HCT116 (cell line): Measurements from ENCODE around the gene FANCG. TPM values are rescaled to one million over a fixed set of nuclear protein-coding genes. Genes with fewer than 3 reads are reported as not detected.

ENCODE experiments used
- ATAC-seq: fragments of 200-7000 bp; cut with Tn5 transposase; 2 replicates; pipeline ENCODE4 v1.9.1; 2020; ENCODE audit warnings: mild to moderate bottlenecking, moderate library complexity
- BruUV-seq: library from RNA; stranded (reverse); fragments of 400-500 nt; replicated peaks from 2 replicates; lab custom pipeline; 2021; lab: Mats Ljungman, UMichigan
- CTCF ChIA-PET: fragments of 300-600 bp; sonication (Branson Sonifier 250); formaldehyde crosslinking; loops from one replicate; lab custom pipeline; 2021; ENCODE audit warnings: antibody characterized with exemption; lab: Charles Lee
- POLR2A ChIA-PET: fragments of 300-600, 350-600 bp; sonication (Branson Sonifier 250); formaldehyde crosslinking; loops from one replicate; lab custom pipeline; 2021; ENCODE audit warnings: antibody characterized with exemption; lab: Charles Lee
- RAD21 ChIA-PET, 2 experiments: fragments of 300-600 bp; sonication (Branson Sonifier 250); formaldehyde crosslinking; loops; one replicate each; lab custom pipeline; 2023; ENCODE audit warnings: low total read pairs in 2 of 2; ENCODE audit not compliant: uncharacterized antibody in 2 of 2, unreplicated experiment in 2 of 2, low non-redundant PET in 1 of 2; lab: Charles Lee
- DNase-seq: peaks from one replicate; pipeline ENCODE4 v3.0.0-alpha.2; 2010; ENCODE audit warnings: low read depth, low spot score
- H2AFZ ChIP-seq: fragments of 200-600 bp; shearing (Covaris generic), sonication (generic); 2 replicates; pipeline ENCODE4 v1.6.1; 2017; ENCODE audit warnings: low read depth, mixed run types, mixed read lengths, antibody characterized with exemption, low read length; ENCODE audit not compliant: poor library complexity, severe bottlenecking
- H3K27ac ChIP-seq: 2 replicates; pipeline ENCODE4 v1.5.1; 2012; ENCODE audit warnings: low read depth, low read length
- H3K27me3 ChIP-seq: fragments of 200-600 bp; sonication (generic); 2 replicates; pipeline ENCODE4 v1.6.1; 2016; ENCODE audit warnings: mixed run types, low read length, mixed read lengths; ENCODE audit not compliant: insufficient read depth
- H3K36me3 ChIP-seq, 2 experiments: fragments of 200-500 bp in 1 of 2; fragments of 200-600 bp in 1 of 2; sonication (Bioruptor generic) in 1 of 2; sonication (generic) in 1 of 2; 2 replicates each; pipeline versions ENCODE4 v1.5.1 to v1.6.1; 2014 to 2016; ENCODE audit warnings: low read length in 2 of 2, inconsistent platforms in 1 of 2, mixed read lengths in 1 of 2, mixed run types in 1 of 2; ENCODE audit not compliant: insufficient read depth in 2 of 2, control insufficient read depth in 1 of 2
- H3K4me1 ChIP-seq, 2 experiments: fragments of 200-600 bp in 1 of 2; sonication (generic) in 1 of 2; 2 replicates each; pipeline versions ENCODE4 v1.5.1 to v1.6.1; 2012 to 2017; ENCODE audit warnings: low read length in 2 of 2, inconsistent platforms in 1 of 2, mild to moderate bottlenecking in 1 of 2, mixed read lengths in 1 of 2, mixed run types in 1 of 2, moderate library complexity in 1 of 2; ENCODE audit not compliant: insufficient read depth in 2 of 2, control insufficient read depth in 1 of 2
- H3K4me2 ChIP-seq: fragments of 200-600 bp; sonication (generic); 2 replicates; pipeline ENCODE4 v1.6.1; 2017; ENCODE audit warnings: mixed run types, low read length, mixed read lengths
- H3K4me3 ChIP-seq, 2 experiments: fragments of 200-600 bp in 1 of 2; sonication (generic) in 1 of 2; replicated peaks in 1 of 2; 2 replicates each; pipeline ENCODE4 v1.5.1; 2011 to 2016; ENCODE audit warnings: low read length in 2 of 2, control low read depth in 1 of 2, low read depth in 1 of 2, mild to moderate bottlenecking in 1 of 2, mixed read lengths in 1 of 2, mixed run types in 1 of 2
- H3K79me2 ChIP-seq: fragments of 200-600 bp; sonication (generic); 2 replicates; pipeline ENCODE4 v1.6.1; 2017; ENCODE audit warnings: mild to moderate bottlenecking, mixed run types, low read length, moderate library complexity, mixed read lengths; ENCODE audit not compliant: insufficient read depth
- H3K9ac ChIP-seq: fragments of 200-600 bp; sonication (generic); 2 replicates; pipeline ENCODE4 v1.6.1; 2016; ENCODE audit warnings: low read length, mixed read lengths
- H3K9me2 ChIP-seq: fragments of 200-600 bp; sonication (generic), shearing (Covaris generic); 2 replicates; pipeline ENCODE4 v1.6.1; 2017; ENCODE audit warnings: mixed run types, mild to moderate bottlenecking, moderate library complexity; ENCODE audit not compliant: insufficient read depth
- H3K9me3 ChIP-seq, 2 experiments: fragments of 200-500 bp in 1 of 2; fragments of 200-600 bp in 1 of 2; sonication (Bioruptor generic) in 1 of 2; sonication (generic) in 1 of 2; 2 replicates each; pipeline ENCODE4 v1.6.1; 2014 to 2017; ENCODE audit warnings: low read length in 2 of 2, mixed read lengths in 2 of 2, inconsistent platforms in 1 of 2, low read depth in 1 of 2, mild to moderate bottlenecking in 1 of 2, mixed run types in 1 of 2, moderate library complexity in 1 of 2; ENCODE audit not compliant: control insufficient read depth in 1 of 2, insufficient read depth in 1 of 2
- H4K20me1 ChIP-seq: fragments of 200-600 bp; sonication (generic), shearing (Covaris generic); 2 replicates; pipeline ENCODE4 v1.6.1; 2017; ENCODE audit warnings: mixed run types, mild to moderate bottlenecking, moderate library complexity; ENCODE audit not compliant: insufficient read depth
- CBX3 ChIP-seq: IDR thresholded peaks from 2 replicates; pipeline ENCODE4 v1.6.1; 2012; ENCODE audit warnings: low read depth
- CEBPB ChIP-seq: IDR thresholded peaks from 2 replicates; pipeline ENCODE4 v1.6.1; 2012; ENCODE audit warnings: low read depth
- EGR1 ChIP-seq: IDR thresholded peaks from 2 replicates; pipeline ENCODE4 v1.6.1; 2012; ENCODE audit warnings: low read depth
- EZH2 ChIP-seq: fragments of 200-600 bp; sonication (generic); IDR thresholded peaks from 2 replicates; pipeline ENCODE4 v1.6.1; 2017; ENCODE audit warnings: antibody characterized with exemption, mixed run types
- FOSL1 ChIP-seq: IDR thresholded peaks from 2 replicates; pipeline ENCODE4 v1.6.1; 2012; ENCODE audit warnings: low read depth
- JUND ChIP-seq: IDR thresholded peaks from 2 replicates; pipeline ENCODE4 v1.6.1; 2012
- POLR2A ChIP-seq: IDR thresholded peaks from 2 replicates; pipeline ENCODE4 v1.7.0; 2011; ENCODE audit warnings: borderline replicate concordance; ENCODE audit not compliant: insufficient read depth, insufficient read length; ENCODE audit errors: extremely low read depth
- RAD21 ChIP-seq: IDR thresholded peaks from 2 replicates; pipeline ENCODE4 v1.6.1; 2012; ENCODE audit warnings: low read depth, mild to moderate bottlenecking
- SP1 ChIP-seq: IDR thresholded peaks from 2 replicates; pipeline ENCODE4 v1.6.1; 2012; ENCODE audit warnings: low read depth
- TCF7L2 ChIP-seq: IDR thresholded peaks from 2 replicates; pipeline ENCODE4 v1.7.0; 2011; ENCODE audit warnings: borderline replicate concordance, inconsistent platforms; ENCODE audit not compliant: insufficient read depth, insufficient read length; ENCODE audit errors: extremely low read depth
- YY1 ChIP-seq: IDR thresholded peaks from 2 replicates; pipeline ENCODE4 v1.6.1; 2011; ENCODE audit warnings: low read length, low read depth, moderate library complexity, mild to moderate bottlenecking; ENCODE audit not compliant: insufficient replicate concordance; ENCODE audit errors: extremely low read depth
- ZFX ChIP-seq: fragments of 450-650 bp; IDR thresholded peaks from 2 replicates; pipeline ENCODE4 v1.6.1; 2017
- intact Hi-C: fragments of 100-400 bp; cut with micrococcal nuclease; formaldehyde crosslinking; loops from 2 replicates; pipeline ENCODE4 v1.10.0; 2022
- total RNA-seq: library from RNA; stranded (reverse); gene quantifications from one replicate; pipeline ENCODE4 v1.2.1, GENCODE V29; 2021; ENCODE audit not compliant: unreplicated experiment
- TF ChIP-seq, protein P1 (sequence below): IDR thresholded peaks from 2 replicates; pipeline ENCODE4 v1.6.1; 2012
- TF ChIP-seq, protein P2 (sequence below): IDR thresholded peaks from 2 replicates; pipeline ENCODE4 v1.6.1; 2012; ENCODE audit warnings: low read depth
- TF ChIP-seq, protein P3 (sequence below): IDR thresholded peaks from 2 replicates; pipeline ENCODE4 v1.6.1; 2011; ENCODE audit warnings: mild to moderate bottlenecking, low read length, moderate library complexity; ENCODE audit not compliant: insufficient replicate concordance; ENCODE audit errors: extremely low read depth
- TF ChIP-seq, protein P4 (sequence below), 3 experiments: fragments of 200-600 bp in 1 of 3; sonication (generic) in 1 of 3; IDR thresholded peaks in 2 of 3; conservative IDR thresholded peaks in 1 of 3; 2 replicates each; pipeline ENCODE4 v1.5.1; 2012 to 2017; ENCODE audit warnings: low read depth in 2 of 3, low read length in 2 of 3, antibody characterized with exemption in 1 of 3, borderline replicate concordance in 1 of 3, control low read depth in 1 of 3, mild to moderate bottlenecking in 1 of 3, mixed read lengths in 1 of 3, mixed run types in 1 of 3, moderate library complexity in 1 of 3; ENCODE audit not compliant: insufficient read depth in 1 of 3

Gene FANCG
- total RNA-seq, 1 experiment from 2014 or later: 82.3 TPM

GRCh38 chr9:35076848-35077247 lies 2.9 kb downstream of the FANCG start:
- no peak overlapping the region for H3K4me2 ChIP-seq
- no peaks in the 10 kb centered on the region for H4K20me1 ChIP-seq
- ChIA-PET RAD21 (no interaction called here), POLR2A (interaction anchor here (1.1 kb wide), 1 partner anchor 20 kb away, joined by 3 read pairs; no protein-coding TSS in a partner anchor), CTCF (no interaction called here)
- ATAC-seq: no peak
- intact Hi-C loops: no loop called here
- no peaks in the 10 kb centered on the region for H3K9me2 ChIP-seq
- peaks cover 2 to 34% of the 10 kb centered on the region in 2 experiments; a peak in 2 of 4 replicates for H3K36me3 ChIP-seq
- H3K9me3 ChIP-seq: no peaks in the 10 kb centered on the region
- H2AFZ ChIP-seq: no peak overlapping the region
- peaks cover 16 to 31% of the 10 kb centered on the region in 2 experiments for H3K4me1 ChIP-seq
- TF ChIP-seq JUND (no peak), CBX3 (no peak), TCF7L2 (no peak), POLR2A (no peak), CEBPB (no peak), RAD21 (no peak), ZFX (no peak), EGR1 (no peak), SP1 (no peak), EZH2 (no peak), YY1 (no peak), FOSL1 (no peak)
- TF ChIP-seq, protein P1, sequence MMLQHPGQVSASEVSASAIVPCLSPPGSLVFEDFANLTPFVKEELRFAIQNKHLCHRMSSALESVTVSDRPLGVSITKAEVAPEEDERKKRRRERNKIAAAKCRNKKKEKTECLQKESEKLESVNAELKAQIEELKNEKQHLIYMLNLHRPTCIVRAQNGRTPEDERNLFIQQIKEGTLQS: no peak
- TF ChIP-seq, protein P2, sequence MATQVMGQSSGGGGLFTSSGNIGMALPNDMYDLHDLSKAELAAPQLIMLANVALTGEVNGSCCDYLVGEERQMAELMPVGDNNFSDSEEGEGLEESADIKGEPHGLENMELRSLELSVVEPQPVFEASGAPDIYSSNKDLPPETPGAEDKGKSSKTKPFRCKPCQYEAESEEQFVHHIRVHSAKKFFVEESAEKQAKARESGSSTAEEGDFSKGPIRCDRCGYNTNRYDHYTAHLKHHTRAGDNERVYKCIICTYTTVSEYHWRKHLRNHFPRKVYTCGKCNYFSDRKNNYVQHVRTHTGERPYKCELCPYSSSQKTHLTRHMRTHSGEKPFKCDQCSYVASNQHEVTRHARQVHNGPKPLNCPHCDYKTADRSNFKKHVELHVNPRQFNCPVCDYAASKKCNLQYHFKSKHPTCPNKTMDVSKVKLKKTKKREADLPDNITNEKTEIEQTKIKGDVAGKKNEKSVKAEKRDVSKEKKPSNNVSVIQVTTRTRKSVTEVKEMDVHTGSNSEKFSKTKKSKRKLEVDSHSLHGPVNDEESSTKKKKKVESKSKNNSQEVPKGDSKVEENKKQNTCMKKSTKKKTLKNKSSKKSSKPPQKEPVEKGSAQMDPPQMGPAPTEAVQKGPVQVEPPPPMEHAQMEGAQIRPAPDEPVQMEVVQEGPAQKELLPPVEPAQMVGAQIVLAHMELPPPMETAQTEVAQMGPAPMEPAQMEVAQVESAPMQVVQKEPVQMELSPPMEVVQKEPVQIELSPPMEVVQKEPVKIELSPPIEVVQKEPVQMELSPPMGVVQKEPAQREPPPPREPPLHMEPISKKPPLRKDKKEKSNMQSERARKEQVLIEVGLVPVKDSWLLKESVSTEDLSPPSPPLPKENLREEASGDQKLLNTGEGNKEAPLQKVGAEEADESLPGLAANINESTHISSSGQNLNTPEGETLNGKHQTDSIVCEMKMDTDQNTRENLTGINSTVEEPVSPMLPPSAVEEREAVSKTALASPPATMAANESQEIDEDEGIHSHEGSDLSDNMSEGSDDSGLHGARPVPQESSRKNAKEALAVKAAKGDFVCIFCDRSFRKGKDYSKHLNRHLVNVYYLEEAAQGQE: no peak
- TF ChIP-seq, protein P3, sequence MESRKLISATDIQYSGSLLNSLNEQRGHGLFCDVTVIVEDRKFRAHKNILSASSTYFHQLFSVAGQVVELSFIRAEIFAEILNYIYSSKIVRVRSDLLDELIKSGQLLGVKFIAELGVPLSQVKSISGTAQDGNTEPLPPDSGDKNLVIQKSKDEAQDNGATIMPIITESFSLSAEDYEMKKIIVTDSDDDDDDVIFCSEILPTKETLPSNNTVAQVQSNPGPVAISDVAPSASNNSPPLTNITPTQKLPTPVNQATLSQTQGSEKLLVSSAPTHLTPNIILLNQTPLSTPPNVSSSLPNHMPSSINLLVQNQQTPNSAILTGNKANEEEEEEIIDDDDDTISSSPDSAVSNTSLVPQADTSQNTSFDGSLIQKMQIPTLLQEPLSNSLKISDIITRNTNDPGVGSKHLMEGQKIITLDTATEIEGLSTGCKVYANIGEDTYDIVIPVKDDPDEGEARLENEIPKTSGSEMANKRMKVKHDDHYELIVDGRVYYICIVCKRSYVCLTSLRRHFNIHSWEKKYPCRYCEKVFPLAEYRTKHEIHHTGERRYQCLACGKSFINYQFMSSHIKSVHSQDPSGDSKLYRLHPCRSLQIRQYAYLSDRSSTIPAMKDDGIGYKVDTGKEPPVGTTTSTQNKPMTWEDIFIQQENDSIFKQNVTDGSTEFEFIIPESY: no peak
- TF ChIP-seq, protein P4, sequence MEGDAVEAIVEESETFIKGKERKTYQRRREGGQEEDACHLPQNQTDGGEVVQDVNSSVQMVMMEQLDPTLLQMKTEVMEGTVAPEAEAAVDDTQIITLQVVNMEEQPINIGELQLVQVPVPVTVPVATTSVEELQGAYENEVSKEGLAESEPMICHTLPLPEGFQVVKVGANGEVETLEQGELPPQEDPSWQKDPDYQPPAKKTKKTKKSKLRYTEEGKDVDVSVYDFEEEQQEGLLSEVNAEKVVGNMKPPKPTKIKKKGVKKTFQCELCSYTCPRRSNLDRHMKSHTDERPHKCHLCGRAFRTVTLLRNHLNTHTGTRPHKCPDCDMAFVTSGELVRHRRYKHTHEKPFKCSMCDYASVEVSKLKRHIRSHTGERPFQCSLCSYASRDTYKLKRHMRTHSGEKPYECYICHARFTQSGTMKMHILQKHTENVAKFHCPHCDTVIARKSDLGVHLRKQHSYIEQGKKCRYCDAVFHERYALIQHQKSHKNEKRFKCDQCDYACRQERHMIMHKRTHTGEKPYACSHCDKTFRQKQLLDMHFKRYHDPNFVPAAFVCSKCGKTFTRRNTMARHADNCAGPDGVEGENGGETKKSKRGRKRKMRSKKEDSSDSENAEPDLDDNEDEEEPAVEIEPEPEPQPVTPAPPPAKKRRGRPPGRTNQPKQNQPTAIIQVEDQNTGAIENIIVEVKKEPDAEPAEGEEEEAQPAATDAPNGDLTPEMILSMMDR (IDR thresholded peaks at IDR 0.05 in 2 of 3, conservative IDR thresholded peaks at IDR 0.05 in 1 of 3; ENCODE audit: borderline replicate concordance in 1 of 3, insufficient read depth in 1 of 3, low read depth in 2 of 3, low read length in 2 of 3): no peak
- H3K27ac ChIP-seq: no peak overlapping the region
- H3K27me3 ChIP-seq: no peaks in the 10 kb centered on the region
- no peak for DNase-seq
- H3K4me3 ChIP-seq: no peak overlapping the region
- no peak overlapping the region for H3K9ac ChIP-seq
- no TSS peak for BruUV-seq
- peaks cover 40% of the 10 kb centered on the region for H3K79me2 ChIP-seq
